ENCODE results near the gene PTOV1.
A peak's percentile ranks its signal among the peaks of the same experiment; 100 is the strongest.

Gene PTOV1

DNA sequence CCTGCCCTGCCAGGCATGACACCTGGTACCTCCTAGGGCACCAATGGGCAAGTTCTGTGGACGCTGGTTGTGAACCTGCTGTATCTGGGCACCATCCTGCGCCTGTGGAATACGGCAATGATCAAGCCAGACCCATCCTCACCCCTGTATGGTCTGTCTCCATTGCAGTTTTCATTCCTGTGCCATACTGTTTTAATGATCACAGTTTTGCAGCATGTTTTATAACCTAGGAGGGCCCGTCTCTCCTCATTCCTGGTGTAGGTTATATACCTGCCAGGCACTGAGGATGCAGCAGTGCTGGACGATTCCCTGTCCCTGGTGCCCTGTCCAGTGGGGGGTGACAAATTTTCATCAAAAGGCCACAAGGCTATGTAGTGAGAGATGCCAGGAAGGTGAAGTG lies 32.1 kb downstream of the PTOV1 start:
- TF ChIP-seq, protein P1, sequence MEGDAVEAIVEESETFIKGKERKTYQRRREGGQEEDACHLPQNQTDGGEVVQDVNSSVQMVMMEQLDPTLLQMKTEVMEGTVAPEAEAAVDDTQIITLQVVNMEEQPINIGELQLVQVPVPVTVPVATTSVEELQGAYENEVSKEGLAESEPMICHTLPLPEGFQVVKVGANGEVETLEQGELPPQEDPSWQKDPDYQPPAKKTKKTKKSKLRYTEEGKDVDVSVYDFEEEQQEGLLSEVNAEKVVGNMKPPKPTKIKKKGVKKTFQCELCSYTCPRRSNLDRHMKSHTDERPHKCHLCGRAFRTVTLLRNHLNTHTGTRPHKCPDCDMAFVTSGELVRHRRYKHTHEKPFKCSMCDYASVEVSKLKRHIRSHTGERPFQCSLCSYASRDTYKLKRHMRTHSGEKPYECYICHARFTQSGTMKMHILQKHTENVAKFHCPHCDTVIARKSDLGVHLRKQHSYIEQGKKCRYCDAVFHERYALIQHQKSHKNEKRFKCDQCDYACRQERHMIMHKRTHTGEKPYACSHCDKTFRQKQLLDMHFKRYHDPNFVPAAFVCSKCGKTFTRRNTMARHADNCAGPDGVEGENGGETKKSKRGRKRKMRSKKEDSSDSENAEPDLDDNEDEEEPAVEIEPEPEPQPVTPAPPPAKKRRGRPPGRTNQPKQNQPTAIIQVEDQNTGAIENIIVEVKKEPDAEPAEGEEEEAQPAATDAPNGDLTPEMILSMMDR (IDR thresholded peaks at IDR 0.05), result no peak
- peaks cover 68% of the 10 kb centered on the region for H3K36me3 Mint-ChIP-seq (ENCODE audit: low read depth)
- no peaks in the 10 kb centered on the region for H3K9me3 Mint-ChIP-seq
- DNase-seq, result no peak
- no peak overlapping the region for H3K27ac Mint-ChIP-seq
- H3K27me3 Mint-ChIP-seq (ENCODE audit: low read depth, poor library complexity), result no peaks in the 10 kb centered on the region
- peaks cover 12% of the 10 kb centered on the region for H3K4me1 Mint-ChIP-seq
- H3K4me3 Mint-ChIP-seq, result no peak overlapping the region

- Mint-ChIP-seq H3K4me1 (peaks cover 2% of the 10 kb centered on the region), H3K27me3 (ENCODE audit: low read depth, poor library complexity) (no peaks in the 10 kb centered on the region), H3K36me3 (ENCODE audit: low read depth) (peaks cover 71% of the 10 kb centered on the region), H3K9me3 (no peaks in the 10 kb centered on the region), H3K4me3 (no peak overlapping the region), H3K27ac (no peak overlapping the region)
- DNase-seq, result no peak
- TF ChIP-seq, protein P1 (IDR thresholded peaks at IDR 0.05), result no peak
Measured at GRCh38 chr19:49884109-49884508, 33.1 kb downstream of the PTOV1 start.

DNA sequence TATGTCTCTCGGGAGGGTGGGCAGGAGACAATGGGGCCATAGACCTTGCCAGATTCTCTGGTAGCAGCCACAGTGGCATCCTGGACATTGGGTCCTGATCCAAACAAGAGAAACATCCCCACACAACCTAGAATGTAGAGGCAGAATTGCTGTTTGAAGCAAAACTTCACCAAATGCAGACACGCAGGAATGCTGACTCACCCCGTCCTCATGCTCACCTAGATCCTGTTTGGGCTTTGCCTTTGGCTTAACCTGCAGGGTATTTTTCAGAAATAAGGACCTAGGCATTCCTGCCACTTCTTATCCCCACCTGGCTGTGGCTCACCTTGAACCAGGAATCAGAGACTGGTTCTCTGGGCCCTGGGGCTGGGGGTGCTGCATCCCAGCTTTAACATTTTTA lies 33.8 kb downstream of the PTOV1 start:
- H3K36me3 Mint-ChIP-seq (ENCODE audit: low read depth), result peaks cover 72% of the 10 kb centered on the region
- H3K27ac Mint-ChIP-seq, result no peak overlapping the region
- DNase-seq, result no peak
- no peaks in the 10 kb centered on the region for H3K4me1 Mint-ChIP-seq
- H3K4me3 Mint-ChIP-seq, result no peak overlapping the region
- TF ChIP-seq, protein P1 (IDR thresholded peaks at IDR 0.05), result no peak
- H3K27me3 Mint-ChIP-seq (ENCODE audit: low read depth, poor library complexity), result peaks cover 6% of the 10 kb centered on the region
- H3K9me3 Mint-ChIP-seq, result no peaks in the 10 kb centered on the region

DNA sequence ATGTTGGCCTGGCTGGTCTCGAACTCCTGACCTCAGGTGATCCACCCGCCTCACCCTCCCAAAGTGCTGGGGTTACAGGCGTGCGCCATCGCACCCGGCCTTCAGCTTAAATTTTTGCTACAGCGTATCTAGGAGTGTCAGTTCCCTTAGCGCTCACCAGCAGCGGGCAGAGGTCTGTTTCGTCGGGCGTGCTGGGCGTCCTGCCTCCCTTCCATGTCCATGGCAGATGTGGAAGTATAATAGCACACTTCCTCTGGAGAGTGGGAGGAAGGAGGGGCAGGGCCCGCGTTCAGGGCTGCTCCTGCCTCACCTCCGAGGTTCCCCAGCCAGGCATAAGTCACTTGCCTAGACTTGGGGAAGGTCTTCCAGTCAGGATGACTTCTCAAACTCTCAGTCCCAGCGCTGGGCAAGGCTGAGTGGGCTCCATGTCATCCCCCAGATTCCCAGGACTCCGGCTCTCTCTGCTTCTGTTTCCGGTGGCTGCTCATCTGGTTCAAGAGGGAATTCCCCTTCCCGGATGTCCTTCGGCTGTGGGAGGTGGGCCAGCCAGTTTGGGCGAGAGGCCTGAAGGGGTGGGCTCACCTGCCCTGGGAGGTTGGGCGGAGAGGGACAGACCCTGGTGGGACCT lies 36.2 kb downstream of the PTOV1 start:
- Mint-ChIP-seq H3K4me1 (peaks cover 13% of the 10 kb centered on the region), H3K27me3 (ENCODE audit: low read depth, poor library complexity) (peaks cover 18% of the 10 kb centered on the region), H3K36me3 (ENCODE audit: low read depth) (peaks cover 50% of the 10 kb centered on the region), H3K9me3 (no peaks in the 10 kb centered on the region), H3K4me3 (no peak overlapping the region), H3K27ac (peak overlapping the region; percentile 45)
- TF ChIP-seq, protein P1 (IDR thresholded peaks at IDR 0.05), result no peak
- DNase-seq, result no peak

GRCh38 chr19:49887665-49888509 lies 36.9 kb downstream of the PTOV1 start:
- DNase-seq, result no peak
- peaks cover 43% of the 10 kb centered on the region for H3K36me3 Mint-ChIP-seq (ENCODE audit: low read depth)
- TF ChIP-seq, protein P1 (IDR thresholded peaks at IDR 0.05), result no peak
- no peak overlapping the region for H3K27ac Mint-ChIP-seq
- H3K4me3 Mint-ChIP-seq, result no peak overlapping the region
- peaks cover 20% of the 10 kb centered on the region for H3K27me3 Mint-ChIP-seq (ENCODE audit: low read depth, poor library complexity)
- peaks cover 20% of the 10 kb centered on the region for H3K4me1 Mint-ChIP-seq
- no peaks in the 10 kb centered on the region for H3K9me3 Mint-ChIP-seq

- H3K4me3 Mint-ChIP-seq, result no peak overlapping the region
- peaks cover 21% of the 10 kb centered on the region for H3K27me3 Mint-ChIP-seq (ENCODE audit: low read depth, poor library complexity)
- no peak for DNase-seq
- H3K4me1 Mint-ChIP-seq, result peaks cover 25% of the 10 kb centered on the region
- no peak overlapping the region for H3K27ac Mint-ChIP-seq
- TF ChIP-seq, protein P1 (IDR thresholded peaks at IDR 0.05), result no peak
- peaks cover 37% of the 10 kb centered on the region for H3K36me3 Mint-ChIP-seq (ENCODE audit: low read depth)
- H3K9me3 Mint-ChIP-seq, result no peaks in the 10 kb centered on the region
Measured at GRCh38 chr19:49888510-49888824, 37.5 kb downstream of the PTOV1 start.

Data from nephron progenitor cell (in vitro differentiated cells).